LHCN-M2 (cell line): ENCODE data around the gene MICU1. TPM values are rescaled to one million over a fixed set of nuclear protein-coding genes. Genes with fewer than 3 reads are reported as not detected.

Experiments
- total RNA-seq: library from RNA; depleted of rRNA; stranded (reverse); fragments of >200 nt; gene quantifications from 2 replicates; pipeline ENCODE4 v1.2.3, GENCODE V29; 2014; rRNA removed

The MICU1 gene
- total RNA-seq, 1 experiment from 2014 or later = 58.2 TPM

Other genes starting within 250 kb of the MICU1 start
- gene MCU, start 66.1 kb upstream of the MICU1 start, total RNA-seq = 29.0 and 37.1 TPM in 2 replicates